Medulla oblongata (tissue), 1 donor: ENCODE results near the gene AARS2.
A peak's percentile ranks its signal among the peaks of the same experiment; 100 is the strongest.
"Not testable (repeated sequence)": the region's sequence is repeated elsewhere in the genome, so short reads cannot be mapped to it uniquely, and the experiment has no call there.

ENCODE experiments used
- DNase-seq: peaks from one replicate; pipeline ENCODE4 v3.0.0-alpha.2; 2015; ENCODE audit errors: extremely low spot score

AARS2 gene

DNA sequence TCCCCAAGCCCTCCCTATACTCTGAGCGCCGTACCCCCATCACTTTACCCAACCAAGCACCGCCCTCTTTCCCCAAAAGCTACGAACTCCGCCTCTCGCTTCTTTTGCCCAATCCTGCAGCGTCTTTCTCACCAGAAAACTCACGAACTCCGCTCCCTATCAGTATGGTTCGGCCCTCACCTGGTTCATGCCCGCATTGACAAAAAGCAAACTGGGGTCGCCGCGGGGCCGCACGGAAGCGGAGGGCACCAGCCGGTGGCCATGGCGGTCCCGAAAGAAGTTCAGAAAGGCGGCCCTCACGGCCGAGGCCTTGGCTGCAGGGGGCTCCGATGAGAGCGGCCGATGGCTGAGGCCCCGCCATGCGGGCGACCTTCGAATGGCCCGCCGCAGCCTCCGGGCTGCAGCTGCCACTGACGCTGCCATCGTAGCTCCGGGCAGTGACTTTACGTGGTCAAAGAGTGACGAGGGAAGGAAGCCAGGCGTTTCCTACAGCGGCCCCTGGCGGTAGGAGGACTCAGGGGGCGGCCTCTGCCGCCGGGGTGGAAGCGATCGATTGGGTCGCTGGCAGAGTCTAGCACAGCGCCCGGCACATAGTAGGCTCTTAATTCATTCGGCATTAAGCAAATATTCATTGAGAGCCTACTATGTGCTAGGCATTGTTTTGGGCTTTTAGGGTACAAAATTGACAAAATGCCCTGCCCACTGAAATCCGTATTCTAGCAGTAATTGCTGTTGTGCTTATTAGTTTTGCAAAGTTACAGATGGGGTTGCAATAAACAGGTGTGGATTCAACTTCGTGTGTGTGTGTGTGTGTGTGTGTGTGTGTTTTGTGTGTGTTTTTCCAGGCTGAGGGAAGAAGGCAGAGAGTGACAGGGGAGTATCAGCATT is at the start of gene AARS2:
Gene AARS2, minus strand, starts transcription at position 447 of the 888 bp plus-strand sequence. Its CDS starts 24 bp downstream, at position 423.
- DNase-seq, result peak; percentile 87

DNA sequence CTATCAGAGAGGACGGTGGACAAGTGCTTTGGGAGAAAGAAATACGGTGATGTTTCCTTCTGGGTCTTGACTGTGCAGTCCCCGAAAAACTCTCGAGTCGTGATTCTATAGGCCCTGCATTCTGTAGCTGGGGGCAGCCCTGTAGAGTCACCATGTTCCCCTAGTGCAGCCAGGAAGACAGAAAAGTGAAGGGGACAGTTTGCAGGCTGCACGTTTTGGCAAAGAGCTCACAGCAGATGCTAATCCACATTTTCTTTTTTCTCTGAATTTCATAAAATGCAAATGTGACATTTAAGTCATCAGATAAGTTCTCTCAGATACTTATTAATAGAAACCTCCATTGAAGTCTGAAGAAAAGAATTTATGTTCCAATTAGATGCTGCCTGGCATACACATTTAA is 48.8 kb upstream of the AARS2 start:
- DNase-seq, result no peak

DNA sequence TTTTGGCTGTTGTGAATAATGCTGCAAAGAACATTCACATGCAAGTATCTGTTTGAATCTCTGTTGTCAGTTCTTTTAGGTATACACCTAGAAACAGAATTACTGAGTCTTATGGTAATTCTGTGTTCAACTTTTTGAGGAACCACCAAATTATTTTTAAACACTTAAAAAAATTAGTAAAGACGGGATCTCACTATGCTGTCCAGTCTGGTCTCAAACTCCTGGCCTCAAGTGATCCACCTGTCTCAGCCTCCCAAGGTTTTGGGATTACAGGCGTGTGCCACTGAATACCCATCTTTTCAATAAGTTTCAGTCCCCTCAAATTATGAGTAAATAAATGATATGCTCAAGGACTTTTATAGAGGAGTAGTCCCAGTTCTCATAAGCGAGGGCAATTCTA is 46.8 kb upstream of the AARS2 start:
- DNase-seq, result no peak

DNA sequence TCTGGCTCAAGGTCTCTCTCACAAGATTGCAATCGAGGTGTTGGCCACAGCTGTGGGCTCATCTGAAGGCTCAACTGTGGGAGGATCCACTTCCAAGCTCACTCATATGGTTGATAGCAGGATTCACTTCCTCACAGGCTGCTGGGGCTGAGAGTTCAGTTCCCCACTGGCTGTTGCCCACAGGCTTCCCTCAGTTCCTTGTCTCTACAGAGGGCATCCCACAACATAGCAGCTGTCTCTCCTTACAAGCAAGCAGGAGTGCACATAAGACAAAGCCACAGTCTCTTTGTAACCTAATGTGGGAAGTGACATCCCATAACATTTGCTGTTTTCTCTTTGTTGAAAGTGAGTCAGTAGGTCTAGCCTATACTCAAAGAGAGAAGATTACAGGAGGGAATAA is 43.3 kb upstream of the AARS2 start:
- no peak for DNase-seq

DNA sequence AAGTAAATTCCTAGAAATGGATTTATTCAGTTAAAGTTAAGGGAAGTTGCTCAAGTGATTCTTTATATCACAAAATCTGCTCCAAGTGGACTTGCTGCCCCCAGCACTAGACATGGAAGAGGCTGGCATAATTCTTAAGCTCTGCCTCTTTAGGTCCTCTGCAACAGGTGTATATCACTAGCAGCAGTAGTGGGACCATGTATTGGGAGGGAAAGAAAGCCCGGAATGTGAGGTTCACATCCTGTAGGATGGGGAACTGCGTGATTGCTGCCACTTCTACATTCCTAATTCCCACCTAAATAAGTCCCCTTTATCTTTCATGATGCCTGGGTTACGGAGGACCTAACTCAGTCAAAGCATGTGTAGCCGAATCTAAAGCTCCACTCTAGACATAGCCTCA is 42.5 kb upstream of the AARS2 start:
- no peak for DNase-seq

DNA sequence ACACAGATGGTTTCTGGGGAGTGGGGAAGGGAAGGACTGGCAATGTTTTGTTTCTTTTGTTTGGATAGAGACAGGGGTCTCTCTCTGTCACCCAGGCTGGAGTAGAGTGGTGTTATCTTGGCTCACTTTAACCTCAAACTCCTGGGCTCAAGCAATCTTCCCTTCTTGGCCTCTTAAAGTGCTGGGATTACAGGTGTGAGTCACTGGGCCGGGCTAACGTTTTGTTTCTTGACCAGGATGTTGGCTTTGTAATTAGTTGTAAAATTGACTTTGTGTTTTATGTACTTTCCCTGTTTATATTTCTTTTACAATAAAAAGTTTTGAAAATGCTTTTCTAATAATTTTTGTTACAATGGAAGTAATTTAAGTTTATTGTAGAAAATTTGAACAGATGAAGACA is 40.2 kb upstream of the AARS2 start:
- DNase-seq, result no peak

DNA sequence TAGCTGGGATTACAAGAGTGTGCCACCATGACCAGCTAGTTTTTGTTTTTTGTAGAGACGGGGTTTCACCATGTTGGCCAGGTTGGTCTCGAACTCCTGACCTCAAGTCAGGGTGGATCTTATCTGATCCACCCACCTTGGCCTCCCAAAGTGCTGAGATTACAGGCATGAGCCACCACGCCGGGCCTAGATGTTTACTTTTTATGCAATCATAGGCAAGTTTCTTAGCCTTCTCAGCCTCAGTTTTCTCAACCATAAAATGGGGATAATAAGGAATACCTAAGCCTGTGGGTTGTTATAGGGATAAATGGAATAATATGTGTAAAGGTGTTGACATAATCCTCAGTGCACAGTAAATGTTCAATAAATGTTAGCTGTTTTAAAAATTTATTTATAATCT is 39.1 kb upstream of the AARS2 start:
- no peak for DNase-seq

DNA sequence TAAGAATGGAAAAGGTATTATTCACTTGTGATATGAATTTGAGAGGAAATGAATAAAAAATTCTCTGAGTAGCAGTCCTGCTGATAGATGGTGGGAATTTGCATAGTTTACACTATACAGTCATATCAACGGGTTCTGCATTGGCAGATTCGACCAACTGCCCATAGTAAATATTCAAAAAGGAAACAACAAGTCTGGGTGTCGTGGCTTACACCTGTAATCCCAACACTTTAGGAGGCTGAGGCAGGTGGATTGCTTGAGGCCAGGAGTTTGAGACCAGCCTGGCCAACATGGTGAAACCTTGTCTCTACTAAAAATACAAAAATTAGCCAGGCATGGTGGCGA is 37.5 kb upstream of the AARS2 start:
- DNase-seq, result not testable (repeated sequence)

DNA sequence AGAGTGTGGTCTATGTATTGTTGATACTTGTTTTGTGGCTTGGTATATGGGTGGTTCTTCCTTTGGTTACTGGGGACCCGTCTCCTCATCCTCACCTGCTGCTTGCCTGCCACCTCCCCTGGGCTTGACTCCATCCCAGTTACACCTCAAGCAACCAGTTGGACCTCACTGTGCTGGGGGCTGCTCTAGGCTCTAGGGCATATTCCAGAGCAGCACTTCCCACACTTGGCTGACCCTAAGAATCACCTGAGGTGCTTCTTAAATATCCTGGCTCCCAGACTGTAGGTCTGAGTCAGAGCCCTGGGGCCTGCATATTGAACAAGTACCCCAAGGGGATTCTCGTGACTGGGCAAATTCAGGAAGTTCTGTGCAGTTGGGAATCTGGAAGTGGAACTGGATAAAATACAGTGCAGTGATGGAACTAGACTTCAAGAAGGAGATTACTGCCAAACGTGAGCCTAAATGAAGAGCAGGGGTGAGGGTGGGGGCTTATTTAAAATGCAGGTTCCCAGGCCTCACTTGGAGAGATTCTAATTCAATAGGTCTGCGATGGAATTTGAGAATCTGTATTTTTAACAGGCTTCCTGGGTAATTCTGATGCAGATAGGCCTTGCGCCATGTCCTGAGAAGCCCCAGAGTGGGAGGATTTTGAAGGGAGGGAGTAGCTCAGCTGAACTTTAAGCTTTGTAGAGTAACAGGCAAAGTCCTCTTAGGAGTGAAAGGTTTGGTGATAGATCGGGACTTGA is 36.9 kb upstream of the AARS2 start:
- DNase-seq, result no peak

DNA sequence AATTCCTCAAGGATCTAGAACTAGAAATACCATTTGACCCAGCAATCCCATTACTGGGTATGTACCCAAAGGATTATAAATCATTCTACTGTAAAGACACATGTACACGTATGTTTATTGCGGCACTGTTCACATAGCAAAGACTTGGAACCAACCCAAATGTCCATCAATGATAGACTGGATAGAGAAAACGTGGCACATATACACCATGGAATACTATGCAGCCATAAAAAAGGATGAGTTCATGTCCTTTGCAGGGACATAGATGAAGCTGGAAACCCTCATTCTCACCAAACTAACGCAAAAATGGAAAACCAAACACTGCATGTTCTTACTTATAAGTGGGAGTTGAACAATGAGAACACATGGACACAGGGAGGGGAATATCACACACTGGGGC is 33.7 kb upstream of the AARS2 start:
- DNase-seq, result not testable (repeated sequence)

DNA sequence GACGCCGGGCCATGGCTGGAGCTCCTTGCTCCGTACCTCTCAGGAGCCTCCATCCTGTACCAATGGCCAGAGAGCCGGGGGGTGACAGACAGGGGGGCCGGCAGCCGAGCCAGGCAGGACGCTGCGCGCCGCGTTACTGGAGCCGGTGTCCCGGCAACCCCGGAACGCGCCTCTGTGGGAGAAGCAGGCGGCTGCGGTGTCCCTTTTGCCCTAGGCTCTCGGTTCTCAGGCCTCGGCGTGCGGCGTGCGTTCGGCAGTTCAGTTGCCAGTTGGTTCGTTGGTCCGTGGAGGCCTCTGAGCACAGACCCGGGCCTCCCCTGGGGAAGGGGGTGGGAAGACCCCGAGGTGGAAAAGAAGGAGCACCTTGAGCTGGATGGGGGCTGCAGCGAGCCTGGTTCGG is 29.3 kb upstream of the AARS2 start, which contains the start of gene SPATS1:
Gene SPATS1, plus strand, starts transcription at position 162 of the 400 bp plus-strand sequence. CDS start 446 bp downstream, outside the sequence.
- no peak for DNase-seq

DNA sequence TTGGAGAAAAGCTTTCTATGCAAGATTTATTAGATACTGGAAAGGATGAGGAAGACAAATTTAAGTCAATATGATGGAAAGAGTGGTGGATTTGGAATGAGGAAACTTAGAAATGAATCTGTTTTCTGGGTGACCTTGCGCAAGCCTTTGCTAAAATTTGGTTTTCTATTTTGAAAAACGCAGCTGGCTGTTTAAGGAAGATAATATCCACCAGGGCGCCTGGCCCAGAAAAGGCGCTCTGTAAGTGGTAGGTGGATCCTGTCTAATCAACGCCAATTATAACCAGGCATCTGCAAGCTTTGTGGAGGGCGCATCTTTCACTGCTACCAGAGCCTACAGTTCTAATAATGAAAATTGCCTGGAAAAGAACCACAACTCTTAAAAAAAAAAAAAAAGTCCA is 28.9 kb upstream of the AARS2 start:
- no peak for DNase-seq

DNA sequence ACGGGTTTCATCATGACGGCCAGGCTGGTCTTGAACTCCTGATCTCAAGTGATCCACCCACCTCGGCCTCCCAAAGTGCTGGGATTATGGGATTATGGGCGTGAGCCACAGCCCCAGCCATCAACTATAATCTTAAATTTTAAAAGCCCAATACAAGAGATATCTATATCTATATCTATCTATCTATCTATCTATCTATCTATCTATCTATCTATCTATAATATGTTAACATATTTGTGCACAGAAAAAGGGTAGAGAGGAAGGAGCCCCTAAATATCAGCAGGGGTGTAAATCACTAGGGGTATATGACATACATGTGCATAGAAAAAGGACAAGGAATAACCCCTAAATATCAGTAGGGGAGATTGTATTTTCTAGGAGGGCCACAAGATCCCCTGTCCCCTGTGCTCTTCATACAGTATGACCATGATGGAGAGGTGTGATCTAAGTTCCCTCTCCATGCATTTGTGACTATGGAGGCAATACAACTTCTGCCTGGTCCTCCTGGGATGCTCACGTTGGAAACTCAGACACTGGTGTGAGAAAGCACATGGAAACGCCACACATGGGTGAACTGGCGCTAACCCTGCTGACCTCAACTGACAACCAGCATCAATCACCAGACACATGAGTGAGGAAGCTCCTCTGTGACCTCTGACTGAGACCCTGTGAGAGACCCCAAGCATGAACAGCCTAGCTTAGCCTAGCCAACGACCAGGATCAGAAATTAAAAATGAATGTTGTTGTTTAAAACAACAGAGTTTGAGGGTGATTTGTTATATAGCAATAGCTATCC is 28.1 kb upstream of the AARS2 start:
- DNase-seq, result no peak

DNA sequence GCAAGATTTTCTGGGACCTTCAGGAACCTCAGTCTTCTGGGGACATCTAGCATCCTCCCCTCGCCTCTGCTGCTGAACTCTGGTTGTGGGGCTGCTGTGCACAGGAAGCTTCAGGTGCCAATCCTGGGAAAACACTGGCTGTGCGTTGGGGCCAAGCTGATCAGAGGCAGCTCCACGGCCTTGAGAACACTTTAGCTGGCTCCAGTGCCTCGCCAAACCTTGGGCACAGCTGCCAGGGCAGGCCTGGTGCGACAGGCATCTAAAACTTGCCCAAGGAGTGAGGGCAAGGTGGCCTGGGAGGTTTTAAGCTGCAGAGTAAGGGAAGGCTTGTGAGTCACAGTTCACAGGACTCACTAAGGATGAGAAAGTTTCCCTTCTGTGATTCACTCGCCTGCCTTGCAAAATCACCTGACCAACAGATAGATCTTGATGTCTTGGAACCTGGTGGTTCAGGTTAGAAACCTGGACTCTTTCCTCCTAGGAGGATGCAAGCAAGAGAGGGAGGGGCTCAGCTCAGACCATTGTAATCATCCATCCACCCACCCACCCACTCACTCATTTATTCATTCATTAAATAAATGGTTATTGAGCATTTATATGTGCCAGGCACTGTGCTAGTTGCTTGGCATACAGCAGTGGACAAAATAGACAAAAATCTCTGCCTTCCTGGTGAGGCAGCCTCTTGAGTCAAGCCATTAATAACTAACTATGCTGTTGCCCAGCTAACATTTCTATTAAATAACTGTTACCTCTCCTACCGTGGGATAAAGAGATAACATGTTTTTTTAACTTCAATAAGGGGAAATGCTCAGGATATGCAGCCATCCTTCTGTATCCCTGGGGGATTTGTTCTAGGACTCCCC is 26.8 kb upstream of the AARS2 start:
- no peak for DNase-seq

DNA sequence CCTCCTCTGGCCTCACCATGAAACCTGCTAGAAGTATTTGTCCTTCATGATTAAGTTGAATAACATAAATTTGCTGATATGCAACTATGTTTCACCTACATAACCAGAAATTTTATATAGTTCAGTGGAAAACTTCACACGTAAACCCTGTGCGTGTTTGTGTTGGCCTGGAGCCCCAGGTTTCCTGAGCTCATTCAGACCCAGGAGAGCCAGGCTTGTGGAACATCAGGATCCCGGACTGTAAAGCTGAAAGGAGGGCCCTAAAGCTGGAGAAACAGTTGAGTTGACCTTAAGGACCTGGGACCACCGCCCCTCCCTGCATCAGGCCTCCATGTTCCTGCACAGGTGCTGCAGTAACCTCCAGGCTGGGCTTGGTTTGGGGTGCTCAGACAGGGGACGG is 26.2 kb upstream of the AARS2 start:
- DNase-seq, result no peak

DNA sequence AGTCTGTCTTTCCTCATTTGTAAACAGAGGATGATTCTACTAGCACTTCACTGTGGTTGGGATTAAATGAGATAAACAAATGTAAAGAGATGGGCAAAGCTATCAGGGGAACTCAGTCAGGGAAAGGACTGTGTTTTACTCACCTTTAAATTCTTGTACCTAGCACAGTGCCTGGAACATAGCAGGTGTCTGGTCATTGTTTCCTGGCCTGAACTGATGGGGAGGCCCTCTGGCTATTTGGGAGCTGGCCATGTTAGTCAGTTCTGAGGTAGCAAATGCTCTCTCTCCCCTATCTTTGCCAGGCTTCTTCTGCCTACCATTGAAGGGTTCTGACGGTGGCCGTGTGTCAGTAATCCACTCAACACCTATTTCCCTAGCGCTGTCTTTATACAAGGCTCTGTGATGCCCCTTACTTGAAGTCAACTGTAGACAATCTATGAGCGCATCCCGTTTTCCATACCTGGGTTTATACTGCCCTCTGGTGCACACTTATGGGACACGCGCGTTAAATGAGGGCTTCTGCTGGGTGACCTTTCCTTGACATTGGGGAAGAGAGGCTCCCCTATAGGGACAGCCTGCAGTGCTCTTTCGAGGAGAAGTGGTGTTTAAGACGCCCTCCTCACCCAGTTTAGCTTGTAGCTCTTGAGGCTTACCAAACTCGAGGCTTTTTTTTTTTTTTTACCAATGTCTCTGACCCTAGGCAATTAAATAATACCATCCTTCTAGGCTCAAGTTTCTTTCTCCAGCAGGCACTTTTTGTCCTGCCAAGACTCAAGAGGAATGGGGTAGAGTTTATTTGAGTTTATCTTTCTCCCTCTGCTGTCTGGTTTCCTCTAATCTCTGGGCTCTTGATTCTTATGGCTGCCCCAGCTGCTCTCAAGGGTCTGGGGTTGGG is 25.3 kb upstream of the AARS2 start:
- DNase-seq, result peak; percentile 82

DNA sequence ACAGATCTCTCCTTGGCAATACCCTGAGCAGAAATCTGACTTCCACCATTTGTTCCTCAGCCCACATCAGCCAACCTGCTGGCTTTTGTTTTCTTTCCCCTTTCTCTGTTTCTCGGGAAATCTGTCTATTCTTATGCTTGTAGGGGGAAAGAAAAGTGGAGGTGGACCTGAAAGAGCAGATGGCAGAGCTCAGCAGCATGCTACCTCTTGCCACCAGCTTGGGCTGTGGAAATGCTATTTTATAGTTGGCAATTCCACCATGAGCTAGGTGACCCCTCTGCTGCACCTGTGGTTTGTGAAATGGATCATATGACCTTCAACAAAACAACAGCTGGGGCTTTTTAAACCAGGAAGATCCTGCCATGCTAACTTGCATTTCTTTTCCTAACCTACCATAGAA is 22.5 kb upstream of the AARS2 start:
- no peak for DNase-seq

DNA sequence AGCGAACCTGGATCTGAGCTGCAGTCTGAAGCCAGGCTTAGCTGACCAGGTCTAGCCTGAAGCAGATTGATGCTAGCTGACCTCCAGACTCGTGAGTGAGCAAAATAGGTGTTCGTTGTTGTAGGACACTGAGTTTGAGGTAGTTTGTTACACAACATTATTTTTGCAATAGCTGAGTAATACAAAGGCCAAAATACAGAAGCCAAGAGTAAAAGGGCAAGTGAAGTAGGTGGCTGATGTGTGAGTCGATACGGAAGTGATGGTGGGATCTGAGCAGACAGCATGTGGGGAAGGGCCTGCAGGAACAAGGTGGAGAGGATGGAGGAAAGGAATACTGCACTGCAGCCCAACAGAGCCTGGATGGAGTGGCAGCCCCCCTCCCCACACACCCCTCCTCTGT is 20.8 kb upstream of the AARS2 start:
- DNase-seq, result no peak

DNA sequence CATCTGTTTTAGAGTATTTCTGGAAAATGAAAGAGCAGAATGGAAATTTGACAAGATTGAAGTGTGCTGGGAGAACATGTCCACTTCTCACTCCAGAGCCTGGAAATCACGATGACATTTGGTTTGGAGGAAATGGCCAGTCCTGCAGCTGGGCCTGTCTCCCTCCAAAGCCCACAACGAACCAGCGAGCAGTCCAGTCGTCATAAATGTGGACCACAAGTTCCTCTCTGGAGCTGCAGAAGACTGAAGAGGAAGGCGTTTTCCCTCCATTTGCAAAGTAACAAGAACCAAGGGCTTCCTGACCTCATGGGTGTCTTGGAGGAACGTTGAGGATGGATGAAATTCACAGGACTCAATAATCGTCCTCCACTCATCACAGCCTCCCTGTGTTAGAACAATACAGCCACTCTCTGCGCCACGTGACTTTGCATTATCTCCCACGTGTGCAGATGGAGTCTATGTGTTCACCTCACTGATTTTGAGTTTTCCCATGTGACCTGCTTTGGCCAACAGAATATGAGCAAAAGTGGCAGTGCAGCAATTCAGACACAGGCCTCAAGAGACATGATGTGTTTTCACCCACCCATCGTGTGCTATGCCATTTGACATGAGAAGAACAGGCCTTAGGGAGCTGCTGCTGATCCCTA is 20.2 kb upstream of the AARS2 start:
- peak; percentile 16 for DNase-seq

DNA sequence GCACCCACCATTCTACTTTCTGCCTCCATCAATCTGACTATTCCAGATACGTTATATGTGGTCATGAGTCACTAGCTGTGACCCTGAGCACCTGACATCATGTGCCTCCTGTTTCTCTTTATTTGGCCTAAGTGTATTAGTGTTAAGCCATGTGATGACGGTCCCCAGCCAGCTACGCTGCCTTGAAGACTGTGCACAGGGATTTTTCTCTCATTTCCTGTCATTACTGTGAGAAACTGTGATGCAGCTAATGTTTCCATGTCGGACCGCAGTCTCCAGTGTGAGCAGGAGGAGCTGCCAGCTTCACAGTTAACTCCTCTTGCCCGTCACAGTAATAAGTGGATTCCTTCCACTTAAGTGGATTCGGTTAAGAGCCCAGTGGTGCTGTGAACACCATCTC is 19.4 kb upstream of the AARS2 start:
- DNase-seq, result no peak
